ENCODE measurements around the gene NOBOX. TPM values are rescaled to one million over a fixed set of nuclear protein-coding genes. Genes with fewer than 3 reads are reported as not detected.
"Not testable (repeated sequence)": the region's sequence is repeated elsewhere in the genome, so short reads cannot be mapped to it uniquely, and the experiment has no call there.

Gene NOBOX
- not detected for polyA plus RNA-seq (ENCODE audit: insufficient read length in 4 of 4)

- no peak for DNase-seq (ENCODE audit: low read depth in 4 of 4, low spot score in 2 of 4)
Measured at GRCh38 chr7:144403649-144404061, at the start of gene NOBOX. Gene NOBOX (minus strand): TSS chr7:144403693.

GRCh38 chr7:144452064-144452463, 48.6 kb upstream of the NOBOX start:
- DNase-seq (ENCODE audit: low read depth in 4 of 4, low spot score in 2 of 4), result no peak

GRCh38 chr7:144445590-144445989, 42.1 kb upstream of the NOBOX start:
- no peak for DNase-seq (ENCODE audit: low read depth in 4 of 4, low spot score in 2 of 4)

- DNase-seq (ENCODE audit: low read depth in 4 of 4, low spot score in 2 of 4), result no peak
Measured at GRCh38 chr7:144439717-144440205, 36.3 kb upstream of the NOBOX start.

DNA sequence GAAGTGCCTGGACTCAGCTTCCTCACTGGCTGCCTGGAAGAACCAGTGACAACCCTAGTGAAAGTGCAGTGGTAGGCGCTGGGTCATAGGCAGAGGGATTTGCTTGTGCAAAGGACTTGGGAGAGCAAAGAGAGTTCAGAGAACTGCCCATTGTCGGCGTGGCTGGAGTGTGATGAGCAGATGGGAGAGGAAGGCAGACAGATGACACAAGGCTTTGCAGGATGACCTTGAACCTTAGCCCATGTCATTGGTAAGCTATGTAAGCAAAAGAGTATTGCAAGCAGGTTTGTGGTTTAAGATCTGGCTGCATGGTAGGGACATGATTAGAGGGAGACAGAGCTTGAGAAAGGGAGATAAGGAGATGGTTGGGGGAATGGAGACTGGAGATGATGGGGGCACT, 35.3 kb upstream of the NOBOX start:
- no peak for DNase-seq (ENCODE audit: low read depth in 4 of 4, low spot score in 2 of 4)

DNA sequence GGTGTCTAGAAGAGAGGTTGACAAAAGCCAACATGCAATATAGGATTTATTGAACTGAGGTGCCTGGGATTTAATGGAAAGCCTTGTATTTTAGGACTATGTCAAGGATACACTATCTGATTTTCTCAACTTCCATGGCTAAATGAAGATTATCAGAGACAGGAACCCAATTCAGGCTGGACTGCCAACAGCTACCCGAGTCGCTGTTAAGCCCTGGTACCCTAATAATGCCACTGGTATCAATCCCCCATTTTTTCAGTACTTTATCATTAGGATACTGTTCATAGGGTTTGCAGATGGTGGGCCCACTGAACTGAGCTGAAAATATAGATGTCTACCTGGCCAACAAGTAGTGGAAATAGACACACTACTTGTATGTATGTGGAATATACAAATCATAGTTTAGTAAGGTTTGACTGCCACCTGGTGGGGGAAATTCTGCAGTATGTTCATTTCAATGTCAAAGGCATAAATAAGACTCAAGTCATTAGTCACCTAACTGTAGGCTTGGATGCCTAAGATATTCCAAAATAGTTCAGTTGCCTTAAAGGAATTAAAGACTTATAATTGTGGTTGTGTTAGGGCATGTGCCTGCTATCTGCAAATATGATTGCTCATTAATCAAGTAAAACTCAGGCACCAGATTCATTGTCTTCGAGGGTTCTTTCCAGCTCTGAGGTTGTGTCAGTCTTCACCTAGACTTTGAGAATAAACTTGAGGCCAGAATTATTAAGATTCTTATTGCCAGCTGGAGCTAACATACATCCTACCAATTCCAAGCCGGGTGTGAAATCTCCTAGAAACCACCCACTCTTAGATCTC, 34.1 kb upstream of the NOBOX start:
- peak; percentile 47 to 65 (median 56) for DNase-seq (ENCODE audit: low read depth in 4 of 4, low spot score in 2 of 4)

DNA sequence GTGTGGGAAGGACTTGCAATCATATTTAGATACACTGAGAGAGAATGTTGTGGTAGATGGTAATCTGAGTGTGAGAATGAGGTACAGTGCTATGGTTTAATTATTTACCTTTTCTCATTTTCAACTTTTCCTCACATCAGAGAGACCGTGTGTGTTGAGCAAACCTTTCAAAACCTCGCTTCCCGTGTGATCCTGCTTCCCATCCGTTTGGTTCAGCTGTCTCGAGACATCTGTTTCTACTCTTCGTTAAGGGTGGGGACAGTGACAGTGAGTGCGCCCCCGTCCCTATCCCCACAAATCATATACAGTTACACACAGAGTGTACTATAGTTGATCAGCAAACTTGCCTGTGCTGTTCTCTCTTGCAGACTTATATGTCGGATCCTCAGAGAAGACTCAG, 33.0 kb upstream of the NOBOX start:
- DNase-seq (ENCODE audit: low read depth in 4 of 4, low spot score in 2 of 4), result no peak

DNA sequence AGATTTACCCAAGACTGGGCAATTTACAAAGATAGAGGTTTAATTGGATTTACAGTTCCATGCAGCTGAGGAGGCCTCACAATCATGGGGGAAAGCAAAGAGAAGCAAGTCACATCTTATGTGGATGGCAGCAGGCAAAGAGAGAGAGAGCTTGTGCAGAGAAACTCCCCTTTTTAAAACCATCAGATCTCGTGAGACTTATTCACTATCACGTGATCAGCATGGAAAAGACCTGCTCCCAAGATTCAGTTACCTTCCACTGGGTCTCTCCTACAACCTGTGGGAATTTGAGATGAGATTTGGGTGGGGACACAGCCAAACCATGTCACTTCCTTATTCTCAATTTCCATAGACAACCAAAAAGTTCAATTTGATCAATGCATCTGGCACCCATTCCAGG, 24.9 kb upstream of the NOBOX start:
- DNase-seq (ENCODE audit: low read depth in 4 of 4, low spot score in 2 of 4), result no peak

DNA sequence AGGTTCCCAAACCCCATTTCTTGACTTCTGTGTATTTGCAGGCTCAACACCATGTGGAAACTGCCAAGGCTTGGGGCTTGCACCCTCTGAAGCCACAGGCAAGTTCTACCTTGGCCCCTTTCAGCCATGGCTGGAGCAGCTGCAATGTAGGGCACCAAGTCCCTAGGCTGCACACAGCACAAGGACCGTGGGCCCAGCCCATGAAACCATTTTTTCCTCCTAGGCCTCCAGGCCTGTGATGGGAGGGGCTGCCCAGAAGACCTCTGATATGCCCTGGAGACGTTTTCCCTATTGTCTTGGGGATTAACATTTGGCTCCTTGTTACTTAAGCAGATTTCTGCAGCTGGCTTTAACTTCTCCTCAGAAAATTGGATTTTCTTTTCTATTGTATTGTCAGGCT, 24.0 kb upstream of the NOBOX start:
- DNase-seq (ENCODE audit: low read depth in 4 of 4, low spot score in 2 of 4), result not testable (repeated sequence)

DNA sequence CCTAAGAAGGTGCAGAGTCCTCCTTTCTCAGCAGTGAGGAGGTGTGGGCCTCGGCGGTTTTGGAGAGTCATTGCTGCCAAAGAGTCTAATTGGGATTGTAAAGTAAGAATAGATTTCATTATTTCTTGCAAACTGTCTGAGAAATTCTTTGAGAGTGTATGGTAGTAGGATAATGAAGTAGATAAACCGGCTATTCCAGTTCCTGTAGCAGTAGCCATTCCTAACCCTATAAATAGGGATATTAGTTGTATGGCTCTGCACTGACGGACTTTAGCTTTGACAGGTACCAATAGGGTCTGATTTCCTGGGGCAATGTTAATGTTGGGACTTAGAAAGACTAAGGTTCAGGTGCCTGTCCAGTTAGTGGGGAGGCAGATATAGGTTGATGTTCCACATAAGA, 15.4 kb upstream of the NOBOX start:
- DNase-seq (ENCODE audit: low read depth in 4 of 4, low spot score in 2 of 4), result not testable (repeated sequence)

DNA sequence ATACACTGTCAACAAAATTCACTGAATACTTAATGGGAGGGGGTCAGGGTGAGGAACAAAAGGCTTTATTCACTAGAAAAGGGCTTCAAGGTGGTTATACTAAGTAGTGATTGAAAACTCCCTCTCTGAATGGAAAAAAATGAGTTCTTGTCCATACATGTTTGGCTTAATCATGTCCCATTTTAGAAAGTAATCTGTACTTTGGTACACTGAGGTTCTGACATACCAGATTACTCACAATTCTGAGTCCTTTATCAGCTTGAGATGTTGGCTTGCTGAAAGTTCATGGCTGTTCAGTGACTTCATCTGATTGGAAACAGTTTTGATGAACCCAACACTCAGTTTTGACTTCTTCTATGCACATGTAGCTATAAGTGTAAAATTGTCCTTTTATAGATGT, 12.8 kb upstream of the NOBOX start:
- DNase-seq (ENCODE audit: low read depth in 4 of 4, low spot score in 2 of 4), result no peak

- no peak for DNase-seq (ENCODE audit: low read depth in 4 of 4, low spot score in 2 of 4)
Measured at GRCh38 chr7:144415858-144416257, 12.4 kb upstream of the NOBOX start.

DNA sequence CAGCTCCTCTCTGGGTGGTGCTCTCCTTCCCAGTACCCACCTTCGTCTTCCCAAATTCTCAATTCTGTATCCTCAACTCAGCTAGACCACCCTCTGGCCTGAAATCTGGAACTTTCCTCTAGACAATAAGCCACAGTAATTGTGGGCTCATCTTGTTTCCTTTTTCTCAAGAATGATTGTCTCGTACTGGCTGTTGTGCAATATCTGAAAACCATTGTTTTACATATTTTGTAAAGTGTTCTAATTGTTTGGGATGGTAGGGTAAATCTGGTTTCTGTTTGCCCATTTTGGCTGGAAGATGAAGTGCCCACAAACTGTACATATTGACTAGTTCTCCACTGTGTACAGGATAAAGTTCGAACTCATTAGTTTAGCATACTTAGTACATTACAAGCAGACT, 11.3 kb upstream of the NOBOX start:
- DNase-seq (ENCODE audit: low read depth in 4 of 4, low spot score in 2 of 4), result no peak

DNA sequence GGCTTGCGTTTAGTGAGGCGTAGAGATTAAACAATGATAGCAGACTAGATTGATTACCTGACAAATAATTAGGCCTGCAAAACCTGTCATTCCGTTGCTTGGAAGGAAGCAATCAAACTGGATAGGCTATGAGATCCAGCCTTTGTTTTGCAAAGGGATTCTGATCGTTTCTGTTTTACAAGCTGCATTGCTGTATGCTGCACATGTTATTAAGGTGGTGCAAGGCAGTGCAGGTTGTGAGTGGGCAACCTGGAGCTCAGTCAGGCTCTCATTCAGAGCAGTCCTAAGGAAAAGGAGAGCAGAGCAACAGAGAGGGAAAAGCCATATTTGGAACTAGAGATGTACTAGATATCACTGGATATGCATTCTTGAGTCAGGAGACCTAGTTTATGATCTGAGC, 6.9 kb upstream of the NOBOX start:
- no peak for DNase-seq (ENCODE audit: low read depth in 4 of 4, low spot score in 2 of 4)

DNA sequence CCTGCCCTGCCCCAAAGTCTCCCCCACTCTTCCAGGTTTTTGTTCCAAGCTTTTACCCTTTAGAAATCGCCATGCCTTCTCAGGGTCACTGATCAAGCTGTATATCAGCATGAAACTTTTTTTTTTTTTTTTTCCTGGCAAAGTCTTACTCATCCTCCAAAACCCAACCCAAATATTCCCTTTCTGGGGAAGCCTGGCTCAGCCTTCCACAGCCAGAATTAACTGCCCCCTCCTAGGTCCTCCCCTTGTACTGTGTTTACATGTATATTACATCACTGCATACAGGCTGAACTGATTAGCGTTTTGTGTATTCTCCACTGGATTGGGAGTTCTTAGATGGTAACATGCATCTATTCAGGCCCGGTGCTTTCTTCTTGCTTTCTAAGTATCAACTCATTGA, 4.6 kb upstream of the NOBOX start:
- no peak for DNase-seq (ENCODE audit: low read depth in 4 of 4, low spot score in 2 of 4)

- no peak for DNase-seq (ENCODE audit: low read depth in 4 of 4, low spot score in 2 of 4)
Measured at GRCh38 chr7:144407266-144407931, 3.9 kb upstream of the NOBOX start.

GRCh38 chr7:144404946-144405345, 1.5 kb upstream of the NOBOX start:
- no peak for DNase-seq (ENCODE audit: low read depth in 4 of 4, low spot score in 2 of 4)

DNA sequence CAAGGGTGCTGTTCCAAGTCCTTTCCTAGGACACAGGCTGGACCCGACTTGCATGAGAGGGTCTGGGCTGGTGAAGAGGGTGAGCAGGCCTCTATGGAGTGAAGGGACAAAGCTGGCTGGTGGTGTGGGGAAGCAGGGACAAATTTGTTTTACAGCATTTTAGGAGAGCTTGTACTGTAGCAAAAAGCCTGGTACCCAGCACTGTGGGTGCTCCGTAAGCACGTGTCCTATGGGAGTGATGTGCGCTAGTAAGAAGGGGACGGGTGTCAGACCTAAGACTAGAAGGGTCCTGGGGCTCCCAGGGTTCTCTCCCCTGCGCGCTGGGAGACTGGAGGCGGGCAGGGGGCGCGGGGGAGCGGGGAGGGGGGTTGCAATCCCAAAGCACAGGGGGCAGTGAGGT, 391 bp downstream of the NOBOX start:
- no peak for DNase-seq (ENCODE audit: low read depth in 4 of 4, low spot score in 2 of 4)

DNA sequence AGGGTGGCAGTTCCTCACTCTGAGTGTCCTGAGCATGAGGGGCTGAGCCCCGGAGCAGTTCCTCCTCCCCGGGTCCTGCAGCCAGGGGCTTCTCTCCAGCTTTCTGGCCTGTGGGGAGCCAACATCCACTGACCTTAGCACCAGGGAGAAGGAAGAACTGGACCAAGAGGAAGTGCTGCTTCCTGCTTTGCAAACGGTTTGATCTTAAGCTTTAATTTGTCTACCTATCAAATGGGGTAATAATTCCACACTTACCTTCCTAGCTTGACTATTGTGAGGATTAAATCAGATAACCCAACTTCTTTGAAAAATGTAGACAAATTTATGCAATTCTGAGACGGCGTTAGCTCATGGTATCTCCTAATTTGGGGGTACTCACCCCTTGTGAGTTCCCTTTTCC, 2.0 kb downstream of the NOBOX start:
- DNase-seq (ENCODE audit: low read depth in 4 of 4, low spot score in 2 of 4), result no peak

GRCh38 chr7:144399946-144400345, 3.5 kb downstream of the NOBOX start:
- DNase-seq (ENCODE audit: low read depth in 4 of 4, low spot score in 2 of 4), result no peak

- DNase-seq (ENCODE audit: low read depth in 4 of 4, low spot score in 2 of 4), result no peak
Measured at GRCh38 chr7:144398911-144399310, 4.6 kb downstream of the NOBOX start.

GRCh38 chr7:144398291-144398690, 5.2 kb downstream of the NOBOX start:
- DNase-seq (ENCODE audit: low read depth in 4 of 4, low spot score in 2 of 4), result no peak

Measured in left renal cortex interstitium (tissue), 4 donors.